Hippocampal formation (tissue), 2 donors: ENCODE data around the gene JAZF1.

Source experiments
- DNase-seq, 2 donors: peaks; one replicate each; lab custom pipeline; 2025; lab: John Stamatoyannopoulos, UW

JAZF1 gene

DNA sequence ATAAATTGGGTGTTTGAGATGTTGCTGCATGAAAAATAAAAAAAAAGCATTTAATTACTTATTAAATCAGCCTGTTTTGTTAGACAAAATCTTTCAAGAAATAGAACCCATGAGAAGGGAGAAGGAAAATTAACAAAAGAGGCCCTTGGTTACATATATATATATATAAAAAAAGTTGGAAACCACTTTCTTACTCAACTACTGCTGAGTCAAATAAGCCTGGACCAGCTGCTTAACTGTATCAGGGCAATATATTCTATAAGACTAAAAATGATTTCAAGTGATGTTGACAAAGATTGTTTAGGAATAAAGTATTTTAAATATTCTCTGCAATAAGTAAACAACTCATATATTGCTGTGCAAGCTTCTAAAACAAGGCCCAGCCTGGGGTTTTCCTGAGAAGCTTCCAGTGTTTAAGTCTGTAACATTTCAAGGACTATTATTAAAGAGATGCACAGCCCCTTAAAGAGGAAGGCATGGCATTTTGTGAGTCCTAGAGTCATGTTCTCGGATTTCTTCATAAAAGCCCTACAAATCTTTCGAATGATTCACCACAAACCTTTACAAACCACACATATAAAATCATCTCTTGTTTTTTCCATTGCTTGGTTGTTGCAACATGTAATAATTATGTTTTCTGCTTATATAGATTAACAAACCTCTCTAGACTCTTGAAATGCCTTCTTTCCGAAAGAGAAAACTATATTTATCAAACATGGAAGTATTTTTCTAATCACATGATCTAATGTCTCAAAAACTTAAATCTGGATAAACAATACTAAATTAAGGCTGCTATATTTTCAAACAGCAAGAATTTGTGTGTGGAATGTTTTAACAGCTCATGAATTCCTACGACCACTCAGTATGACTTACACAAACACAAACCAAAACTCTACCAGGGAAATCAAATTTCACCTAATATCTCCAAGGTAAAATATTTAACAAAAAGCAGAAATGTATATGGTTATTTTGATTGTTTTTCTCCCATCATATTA, 14.3 kb downstream of the JAZF1 start:
- no peak for DNase-seq

DNA sequence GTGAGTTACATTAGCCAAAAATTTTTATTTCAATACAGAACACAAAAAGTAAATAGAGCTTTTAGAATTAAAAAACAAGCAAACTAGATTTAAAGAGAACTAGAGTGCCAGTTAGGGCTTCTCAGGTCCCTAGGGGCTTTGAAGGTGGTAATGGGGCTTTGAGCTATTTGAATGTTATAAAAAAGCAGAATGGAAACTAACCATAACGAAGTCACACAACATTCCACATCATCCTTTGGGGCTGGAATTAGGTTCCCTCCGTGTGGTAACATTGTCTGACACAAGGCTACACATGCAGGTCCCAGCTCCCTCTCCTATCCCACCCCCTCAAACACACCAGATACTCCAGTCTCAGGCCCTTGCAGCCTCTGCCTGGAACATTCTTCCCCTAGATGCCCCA, 15.3 kb downstream of the JAZF1 start:
- DNase-seq: no peak

DNA sequence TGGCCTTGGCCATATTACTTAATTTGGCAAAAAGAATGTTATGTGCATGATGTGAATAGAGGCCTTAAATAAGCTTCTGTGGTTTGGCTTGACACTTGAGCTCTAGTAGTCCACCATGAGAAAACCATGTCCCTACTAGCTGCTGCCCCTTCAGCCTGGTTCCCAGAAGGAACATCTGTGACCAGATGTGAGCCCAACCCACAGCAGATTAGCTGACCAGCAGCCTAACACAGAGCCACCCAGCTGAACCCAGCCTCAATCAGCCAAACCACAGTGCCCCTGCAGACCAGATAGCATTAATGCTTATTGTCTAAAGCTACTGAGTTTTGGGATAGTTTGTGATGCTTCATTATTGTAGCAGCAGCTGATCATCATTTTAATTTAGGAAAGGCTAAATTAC, 16.6 kb downstream of the JAZF1 start:
- DNase-seq: no peak

DNA sequence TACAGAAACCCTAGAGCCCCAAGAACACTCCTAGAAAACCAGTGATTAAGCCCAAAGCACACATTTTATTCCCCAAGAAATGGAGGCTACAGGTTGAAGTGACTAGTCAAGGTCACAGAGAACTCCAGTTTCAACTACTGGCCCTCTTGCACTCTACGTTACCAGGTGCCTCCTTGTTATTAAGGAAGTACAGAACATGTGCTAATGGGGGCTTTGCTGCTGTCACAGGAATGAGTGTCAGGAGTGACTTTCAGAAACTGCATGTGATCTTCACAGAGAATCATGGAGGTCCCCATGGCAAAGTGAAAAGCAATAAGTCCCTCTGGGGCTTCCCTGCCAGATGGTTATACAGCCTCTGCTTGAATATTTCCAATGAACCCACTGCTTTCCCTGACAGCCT, 19.3 kb downstream of the JAZF1 start:
- no peak for DNase-seq

DNA sequence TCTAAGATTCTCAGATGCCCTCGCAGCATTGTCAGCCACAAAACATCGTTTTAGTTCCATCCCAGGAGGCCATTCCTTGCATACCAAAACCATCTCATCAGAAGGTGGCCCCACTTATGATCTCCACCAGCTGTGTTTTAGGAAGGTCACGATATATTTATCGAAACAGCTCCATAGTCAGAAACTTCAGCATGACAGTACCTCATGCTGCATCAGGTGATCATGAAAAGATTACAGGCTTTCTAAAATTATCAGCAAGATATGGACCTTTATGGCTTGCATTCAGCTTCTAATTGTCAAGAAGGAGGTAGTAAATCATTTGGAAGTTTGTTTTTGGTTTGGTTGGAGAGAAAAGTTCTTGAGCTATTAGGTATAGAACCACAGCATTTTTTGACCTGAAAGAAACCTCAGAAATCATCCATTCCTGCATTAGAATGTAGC, 20.0 kb downstream of the JAZF1 start:
- DNase-seq: no peak

- no peak for DNase-seq
Measured at GRCh38 chr7:28157831-28158416, 22.7 kb downstream of the JAZF1 start.

DNA sequence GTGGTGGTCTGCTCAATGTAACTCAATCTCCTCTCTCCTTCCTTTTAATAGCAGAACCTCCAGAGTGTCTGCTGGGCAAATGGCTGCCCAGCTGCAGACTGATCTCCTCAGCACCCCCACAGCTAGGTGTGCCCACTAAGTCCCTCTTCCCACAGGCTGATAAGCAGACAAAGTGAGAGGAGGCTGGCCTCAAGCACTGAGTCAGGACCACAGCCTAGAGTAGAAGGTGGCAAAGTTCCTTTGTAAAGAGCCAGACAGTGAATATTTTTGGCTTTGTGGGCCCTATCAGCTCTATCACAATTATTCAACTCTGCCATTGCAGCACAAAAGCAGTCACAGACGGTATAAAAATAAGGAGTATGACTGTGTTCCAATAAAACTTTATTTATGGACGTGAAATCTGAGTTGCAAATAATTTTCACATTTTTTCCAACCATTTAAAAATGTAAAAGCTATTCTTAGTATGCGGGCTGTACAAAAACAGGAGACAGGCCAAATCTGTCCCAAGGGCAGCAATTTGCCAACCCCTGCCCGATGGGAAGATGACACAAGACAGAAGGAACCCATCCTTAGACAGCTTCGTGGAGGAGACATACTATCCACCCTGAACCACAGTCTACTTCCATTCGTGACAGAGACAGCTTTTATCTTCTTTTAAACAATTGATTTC, 23.4 kb downstream of the JAZF1 start:
- DNase-seq: no peak

DNA sequence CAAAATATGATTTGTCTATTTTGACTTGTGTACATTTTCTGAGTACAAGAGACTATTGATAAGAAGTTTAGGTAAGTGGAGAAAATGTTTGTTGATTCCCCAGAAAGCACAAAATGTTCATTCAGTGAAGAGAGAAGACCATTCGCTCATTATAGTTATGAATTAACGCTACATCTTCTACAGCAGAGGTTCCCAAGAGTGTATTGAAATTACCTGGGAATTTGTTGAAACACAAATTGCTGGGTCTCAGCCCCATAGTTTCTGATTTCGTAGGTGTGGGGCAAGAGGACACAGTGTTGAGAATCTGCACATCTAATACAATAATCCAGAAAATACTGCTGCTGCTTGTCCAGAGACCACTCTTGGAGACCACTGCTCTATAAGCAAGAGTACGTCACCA, 24.2 kb downstream of the JAZF1 start:
- no peak for DNase-seq

DNA sequence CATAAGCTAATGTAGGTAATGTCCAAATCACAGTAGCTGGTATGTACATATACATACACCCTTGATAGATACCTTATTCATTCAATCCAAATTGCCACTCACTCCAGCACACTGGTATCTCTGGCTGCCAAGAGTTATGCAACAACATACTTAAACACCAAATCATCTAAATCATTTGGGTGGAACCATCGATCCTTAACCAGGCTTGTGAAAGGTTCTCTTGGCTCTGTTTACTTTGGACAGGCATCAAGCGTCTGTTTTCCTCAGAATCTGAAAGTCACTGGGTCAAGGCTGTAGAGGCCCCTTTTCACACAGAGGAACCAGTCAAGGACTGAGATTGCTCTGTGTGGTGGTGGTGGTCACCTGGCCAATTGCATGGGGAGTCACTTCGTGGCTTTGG, 24.6 kb downstream of the JAZF1 start:
- DNase-seq: no peak

GRCh38 chr7:28155019-28155660, 25.5 kb downstream of the JAZF1 start:
- no peak for DNase-seq

DNA sequence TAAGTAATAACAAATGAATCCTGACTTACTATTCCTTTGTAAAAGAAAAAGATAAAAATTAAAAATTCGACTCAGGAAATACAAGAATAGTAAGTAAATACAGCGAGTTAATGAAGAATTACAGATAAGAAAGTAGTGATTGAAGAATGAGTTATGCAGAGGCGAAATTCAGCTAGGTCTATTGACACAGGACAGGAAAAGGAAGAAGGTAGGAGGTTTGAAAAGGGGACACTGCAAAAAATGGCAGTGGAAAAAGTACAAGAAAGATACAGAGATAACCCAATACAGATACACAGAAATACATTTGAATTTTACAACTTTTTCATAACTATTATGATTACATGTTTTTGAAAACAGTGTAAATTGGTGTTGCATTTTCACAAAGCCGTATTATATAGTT, 28.0 kb downstream of the JAZF1 start:
- no peak for DNase-seq

DNA sequence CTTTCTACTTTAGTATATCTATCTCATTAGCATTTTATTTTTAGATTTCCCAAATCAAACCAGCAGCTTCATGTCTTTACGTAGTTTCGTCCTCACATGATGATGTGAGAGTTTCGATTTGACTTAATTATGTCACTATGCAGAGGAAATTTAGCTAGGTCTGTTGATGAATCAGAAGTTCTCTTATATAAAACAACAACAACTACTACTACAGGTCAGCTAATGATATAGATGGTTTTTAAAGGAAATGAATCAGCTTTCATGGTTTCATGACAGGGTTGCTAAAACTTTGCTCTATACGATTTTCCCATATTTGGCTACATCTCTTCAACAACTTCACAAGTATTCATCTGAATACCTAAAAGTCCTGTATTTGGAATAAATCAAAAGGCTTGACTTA, 28.6 kb downstream of the JAZF1 start:
- DNase-seq: no peak

DNA sequence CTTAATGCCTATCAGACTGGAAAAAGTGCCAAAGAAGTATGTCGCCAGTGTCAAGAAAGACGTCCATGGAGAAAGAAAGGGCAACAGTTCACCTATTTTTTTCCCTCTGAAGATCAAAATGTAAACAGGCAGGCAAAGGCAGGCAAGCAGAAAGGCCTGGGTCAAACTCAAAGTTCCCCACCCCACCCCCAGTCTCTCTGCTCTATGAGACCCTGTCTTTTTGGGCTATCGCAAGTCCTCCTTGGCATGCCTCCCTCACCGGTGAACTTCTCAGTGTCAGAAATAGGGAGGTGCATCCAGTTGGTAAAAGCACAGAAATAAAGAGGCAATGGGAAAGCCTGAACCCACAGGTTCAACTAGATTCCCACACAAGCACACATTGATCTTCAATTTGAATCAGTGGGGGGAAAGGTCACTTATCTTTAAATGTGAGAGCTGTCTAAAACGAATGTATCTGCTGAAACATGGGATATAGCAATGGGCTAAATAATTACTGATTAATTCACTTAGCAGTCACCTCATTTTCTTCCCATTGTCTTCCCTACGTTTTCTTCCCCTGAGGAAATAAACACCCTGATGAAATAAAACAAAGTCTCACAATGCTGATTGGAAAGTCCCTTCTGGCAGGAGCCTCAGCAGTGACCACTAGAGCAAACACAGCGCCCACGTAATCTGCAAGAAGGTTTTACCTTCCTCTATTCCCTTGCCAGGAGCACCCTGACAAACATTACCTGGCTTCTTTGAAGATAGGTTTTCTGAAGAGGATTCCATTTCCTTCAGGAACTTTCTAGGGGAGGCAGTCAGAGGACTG, 31.1 kb downstream of the JAZF1 start:
- no peak for DNase-seq

DNA sequence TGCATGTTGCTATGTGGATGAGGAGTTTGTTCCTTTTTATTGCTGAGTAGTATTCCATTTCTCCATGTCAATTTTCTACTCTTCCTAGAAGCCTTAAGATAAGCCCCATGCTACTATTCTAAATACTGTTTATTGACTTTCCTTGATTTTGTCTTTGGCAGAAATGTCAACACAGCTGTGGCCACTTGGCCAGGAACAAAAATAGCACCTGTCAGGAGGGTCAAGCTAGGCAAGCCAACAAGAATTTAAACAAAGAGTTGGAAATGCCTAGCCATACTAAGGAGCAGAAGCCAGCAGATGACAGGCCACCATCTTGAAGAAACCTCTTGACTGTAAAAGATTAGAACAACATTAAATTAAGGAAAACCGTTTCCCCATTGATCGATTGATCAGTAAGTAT, 34.7 kb downstream of the JAZF1 start:
- DNase-seq: no peak

DNA sequence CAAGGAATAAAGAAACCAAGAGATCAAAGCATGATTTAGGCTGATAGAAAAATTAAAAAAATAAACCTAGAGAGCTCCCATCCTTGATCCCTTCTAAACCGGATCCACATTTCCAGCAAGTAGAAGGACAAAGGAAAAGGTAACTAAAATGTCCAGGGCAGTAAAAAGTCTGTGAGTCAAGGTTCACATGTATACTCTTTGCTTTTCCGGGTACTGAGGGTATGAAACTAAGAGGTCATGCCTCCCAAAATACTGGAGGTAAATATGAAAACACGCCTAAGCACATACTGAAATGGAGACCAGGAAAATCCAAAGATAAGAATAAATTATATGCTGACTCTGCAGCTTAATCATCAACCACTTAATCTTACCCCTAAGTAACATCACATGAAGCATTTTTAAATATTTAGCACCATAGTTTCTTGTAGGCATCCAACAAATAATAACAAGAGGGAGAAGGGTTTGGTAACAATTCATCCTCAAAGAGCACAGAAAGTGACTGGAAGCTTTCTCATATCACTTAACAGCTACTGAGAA, 35.4 kb downstream of the JAZF1 start:
- no peak for DNase-seq

- peak; percentile 29 to 69 for DNase-seq
Measured at GRCh38 chr7:28144266-28144665, 36.3 kb downstream of the JAZF1 start.

DNA sequence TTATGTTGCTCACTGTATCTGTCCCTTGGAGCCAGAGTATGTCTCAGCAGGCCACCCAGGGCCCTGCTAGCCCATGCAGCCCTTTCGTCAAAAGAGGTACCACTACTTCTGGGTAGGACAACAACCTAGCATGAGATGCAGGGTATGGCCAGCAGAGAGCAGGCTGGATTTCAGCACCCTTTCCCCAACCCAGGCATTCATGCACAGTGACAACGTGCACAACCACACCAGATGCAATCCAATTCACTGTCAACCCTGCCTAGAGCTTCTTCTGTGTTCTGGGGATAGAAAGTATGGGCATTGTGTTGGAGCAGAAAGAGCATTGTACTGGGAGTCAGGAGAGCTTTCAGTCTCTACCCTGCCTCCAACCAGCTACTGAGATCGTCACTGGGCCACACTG, 37.9 kb downstream of the JAZF1 start:
- peak; percentile 58 to 71 for DNase-seq

DNA sequence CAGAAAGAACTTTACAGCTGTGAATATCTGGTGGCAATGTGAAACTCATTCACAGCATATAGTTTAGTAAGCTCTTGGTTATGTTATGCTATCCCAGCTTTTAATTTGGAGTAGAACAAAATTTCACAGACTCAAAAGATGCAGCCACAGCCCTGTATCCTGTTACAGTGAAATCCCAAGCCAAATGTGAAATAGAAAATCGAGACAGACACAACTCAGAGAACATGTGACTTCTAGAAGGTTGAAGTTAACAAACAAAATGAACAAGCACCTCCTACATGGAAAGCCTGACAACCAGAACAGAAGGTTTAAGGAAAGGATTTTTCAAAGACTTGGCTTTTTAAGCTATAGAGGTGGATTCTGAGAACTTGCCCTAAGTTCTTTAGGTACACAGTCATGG, 39.6 kb downstream of the JAZF1 start:
- no peak for DNase-seq

- DNase-seq: no peak
Measured at GRCh38 chr7:28138837-28139236, 41.8 kb downstream of the JAZF1 start.

DNA sequence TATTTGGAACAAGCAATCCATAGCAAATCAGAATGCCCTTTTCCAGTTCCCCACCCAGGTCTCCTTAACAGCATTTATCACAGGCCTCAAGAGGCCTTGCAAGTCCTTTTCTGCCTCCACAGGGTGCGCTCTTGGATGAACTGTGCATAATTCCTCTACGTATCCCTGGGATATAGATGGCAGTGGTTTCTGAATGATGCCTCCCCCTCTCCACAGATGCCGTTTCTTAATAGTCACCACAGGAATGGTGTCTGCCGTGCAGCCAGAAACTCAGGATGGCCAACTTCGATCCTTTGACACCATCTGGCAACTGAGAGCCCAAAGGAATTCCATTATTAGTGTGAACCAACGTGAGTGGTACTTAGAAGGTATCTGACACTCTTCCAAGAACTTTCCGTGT, 43.1 kb downstream of the JAZF1 start:
- no peak for DNase-seq

GRCh38 chr7:28136885-28137284, 43.7 kb downstream of the JAZF1 start:
- no peak for DNase-seq
